Daoy (cell line): Measurements from ENCODE around the gene STXBP5. TPM values are rescaled to one million over a fixed set of nuclear protein-coding genes. Genes with fewer than 3 reads are reported as not detected.

ENCODE experiments used
- DNase-seq: peaks from one replicate; pipeline ENCODE4 v3.0.0-alpha.2; 2015; ENCODE audit warnings: low read depth
- total RNA-seq: library from RNA; depleted of rRNA; stranded (reverse); fragments of >200 nt; shearing (Covaris generic); gene quantifications from 2 replicates; pipeline ENCODE4 v1.2.3, GENCODE V29; 2014; rRNA removed

Gene STXBP5
- total RNA-seq = 22.7 and 61.3 TPM in 2 replicates

DNA sequence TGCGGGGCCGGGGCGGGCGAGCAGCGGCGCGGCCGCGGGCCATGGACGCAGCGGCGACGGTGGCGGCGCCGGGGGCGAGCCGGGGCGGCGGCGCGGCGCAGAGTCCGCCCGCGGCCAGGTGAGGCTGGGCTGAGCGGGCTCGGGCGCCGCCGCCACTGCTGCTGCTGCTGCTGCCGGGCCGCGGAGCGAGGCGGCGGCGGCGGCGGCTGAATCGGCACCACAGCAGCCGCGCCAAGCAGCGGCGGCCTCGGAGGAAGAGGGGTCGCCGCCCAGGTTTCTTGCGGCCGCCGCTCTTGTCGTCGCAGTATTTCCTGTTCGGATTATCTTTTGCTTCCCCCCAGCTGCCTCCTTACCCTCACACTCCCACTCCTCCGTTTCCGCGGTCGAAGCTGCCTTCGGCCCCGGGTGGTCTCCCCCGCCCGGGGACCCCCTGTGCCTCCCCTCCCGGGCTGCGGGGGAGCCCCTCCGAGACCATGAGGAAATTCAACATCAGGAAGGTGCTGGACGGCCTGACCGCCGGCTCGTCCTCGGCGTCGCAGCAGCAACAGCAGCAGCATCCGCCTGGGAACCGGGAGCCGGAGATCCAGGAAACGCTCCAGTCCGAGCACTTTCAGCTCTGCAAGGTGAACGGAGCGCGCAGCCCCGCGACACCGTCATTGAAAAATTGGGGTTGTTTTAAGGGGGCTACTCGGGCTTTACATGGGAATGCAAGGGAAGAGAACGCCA is at the start of gene STXBP5:
Gene STXBP5, plus strand, starts transcription at position 358 of the 726 bp plus-strand sequence. Its CDS starts 116 bp downstream, at position 474.
- peak; percentile 81 for DNase-seq

DNA sequence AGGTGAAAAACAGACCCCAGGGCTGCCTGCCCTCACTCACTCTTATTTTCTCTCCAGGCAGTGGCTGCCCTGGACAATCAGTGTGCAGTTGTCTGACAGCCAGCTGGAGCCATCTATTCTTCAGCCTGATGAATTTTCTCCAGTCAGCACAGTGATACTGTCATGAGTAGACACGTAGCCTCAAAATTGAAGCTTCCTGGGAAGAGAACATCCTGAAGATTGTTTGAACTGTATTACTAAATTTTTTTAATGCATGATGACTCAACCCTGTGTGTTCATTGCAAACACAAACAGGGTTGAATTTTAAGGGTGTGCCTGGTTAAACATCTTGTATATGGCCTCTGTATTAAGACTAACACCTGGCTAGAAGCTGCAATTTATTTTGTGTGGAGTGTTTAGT is 49.8 kb upstream of the STXBP5 start:
- peak; percentile 26 for DNase-seq

- DNase-seq = no peak
These were observed 48.0 kb upstream of the STXBP5 start for GRCh38 chr6:147156218-147156617.

DNA sequence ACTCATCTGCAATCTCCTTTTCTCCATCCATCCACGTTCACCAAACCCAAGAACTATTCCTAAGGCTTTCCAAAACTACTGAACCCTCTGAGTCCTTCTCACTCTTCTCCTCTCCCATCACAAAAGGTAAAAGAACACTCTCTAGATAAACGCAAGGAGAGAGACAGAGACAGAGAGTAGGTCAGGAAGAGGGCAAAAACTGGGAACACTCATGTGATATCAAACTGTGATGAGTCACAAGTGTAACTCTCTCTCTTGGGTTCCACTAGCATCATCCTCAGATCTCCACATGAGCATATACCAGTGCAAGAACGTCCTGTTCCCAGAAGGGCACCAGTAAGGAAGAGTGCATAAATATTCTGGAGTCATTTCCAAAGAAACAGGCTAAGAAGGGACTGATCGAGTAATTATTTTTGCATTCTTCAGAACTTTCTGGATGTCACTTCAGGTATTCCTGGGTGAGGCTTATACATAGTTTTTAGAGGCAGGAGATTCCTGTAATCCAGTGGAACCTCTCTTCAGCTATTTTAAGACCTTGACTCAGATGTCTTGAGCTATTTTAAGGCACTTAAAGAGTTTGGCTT is 47.3 kb upstream of the STXBP5 start:
- no peak for DNase-seq

DNA sequence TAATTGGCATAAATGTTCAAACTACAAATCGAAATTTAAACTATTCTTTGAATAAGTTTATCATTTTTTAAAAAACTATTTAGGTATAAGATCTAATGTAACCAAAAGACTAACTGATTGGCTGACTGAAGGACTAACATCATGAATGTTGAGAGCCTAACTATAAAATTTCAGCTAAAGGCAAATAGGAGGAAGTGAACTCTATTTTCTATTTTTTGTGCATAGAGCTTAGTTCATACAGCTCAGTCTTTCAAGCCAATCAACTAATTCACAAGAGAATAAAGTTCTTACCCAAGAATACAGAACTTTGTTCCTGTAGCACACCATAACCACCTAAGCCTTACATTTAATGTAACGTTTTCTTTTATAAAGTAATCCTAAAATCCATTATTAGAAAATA is 46.3 kb upstream of the STXBP5 start:
- no peak for DNase-seq

DNA sequence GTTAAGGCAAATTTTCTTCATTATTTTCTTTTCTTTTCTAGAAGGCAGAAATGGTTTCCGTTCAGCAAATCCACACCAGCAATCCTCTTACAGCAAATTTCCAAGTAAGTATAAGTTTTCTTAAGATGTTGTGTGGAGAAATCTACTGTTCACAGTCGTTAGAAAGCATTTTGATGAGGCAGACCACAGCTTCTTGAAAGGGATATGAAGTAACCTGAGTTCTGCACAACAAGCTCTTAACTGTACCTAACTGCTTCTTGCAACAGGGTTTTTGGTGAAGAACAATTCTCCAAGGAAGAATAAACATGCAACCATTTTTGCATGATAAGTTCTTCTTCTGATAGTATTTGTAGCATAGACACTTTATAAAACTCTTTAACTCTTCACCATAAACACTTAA is 45.3 kb upstream of the STXBP5 start:
- DNase-seq = no peak

DNA sequence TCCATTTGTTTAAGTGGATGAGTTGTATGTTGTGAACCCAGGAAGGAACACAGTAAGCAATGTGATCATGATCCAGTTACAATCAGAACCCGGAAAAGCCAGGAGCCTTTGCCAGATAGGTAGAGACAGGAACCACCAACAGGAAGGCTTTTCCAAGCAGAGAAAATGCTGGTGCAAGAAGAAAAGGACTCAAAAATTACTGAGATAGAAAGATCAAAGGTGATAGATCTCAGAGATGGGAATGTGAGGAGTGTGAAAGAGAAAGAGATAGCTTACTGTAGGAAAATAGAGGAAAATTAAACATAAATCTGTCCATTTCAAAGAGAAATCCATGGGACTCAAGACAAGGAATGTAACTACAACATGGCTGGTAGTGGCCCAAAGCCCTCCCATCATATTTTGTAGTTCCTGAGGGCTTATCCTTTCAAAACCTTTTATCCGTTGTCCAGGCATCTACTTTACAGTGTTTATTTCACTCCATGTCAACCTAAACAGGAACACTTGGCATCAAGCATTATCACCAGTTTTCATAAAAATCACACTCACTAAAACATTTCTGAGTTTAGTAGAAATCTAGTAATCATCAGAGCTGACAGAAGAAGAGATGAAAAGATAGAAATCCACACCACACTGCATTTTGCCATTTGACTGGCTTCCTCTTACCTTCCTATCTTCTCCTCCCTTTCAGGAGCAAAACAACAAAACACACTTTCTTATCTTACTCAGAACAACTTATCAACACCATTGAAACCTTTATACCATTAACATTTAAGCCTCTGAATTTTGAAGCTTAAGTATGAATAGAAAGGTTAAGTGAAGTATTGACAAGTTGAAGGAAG is 44.5 kb upstream of the STXBP5 start:
- no peak for DNase-seq

- DNase-seq = no peak
These were observed 43.6 kb upstream of the STXBP5 start for GRCh38 chr6:147160593-147160992.

GRCh38 chr6:147161253-147161973 is 42.8 kb upstream of the STXBP5 start:
- no peak for DNase-seq

GRCh38 chr6:147161974-147162495 is 42.2 kb upstream of the STXBP5 start:
- peak; percentile 76 for DNase-seq

- DNase-seq = no peak
These were observed 39.5 kb upstream of the STXBP5 start for GRCh38 chr6:147164761-147165160.

DNA sequence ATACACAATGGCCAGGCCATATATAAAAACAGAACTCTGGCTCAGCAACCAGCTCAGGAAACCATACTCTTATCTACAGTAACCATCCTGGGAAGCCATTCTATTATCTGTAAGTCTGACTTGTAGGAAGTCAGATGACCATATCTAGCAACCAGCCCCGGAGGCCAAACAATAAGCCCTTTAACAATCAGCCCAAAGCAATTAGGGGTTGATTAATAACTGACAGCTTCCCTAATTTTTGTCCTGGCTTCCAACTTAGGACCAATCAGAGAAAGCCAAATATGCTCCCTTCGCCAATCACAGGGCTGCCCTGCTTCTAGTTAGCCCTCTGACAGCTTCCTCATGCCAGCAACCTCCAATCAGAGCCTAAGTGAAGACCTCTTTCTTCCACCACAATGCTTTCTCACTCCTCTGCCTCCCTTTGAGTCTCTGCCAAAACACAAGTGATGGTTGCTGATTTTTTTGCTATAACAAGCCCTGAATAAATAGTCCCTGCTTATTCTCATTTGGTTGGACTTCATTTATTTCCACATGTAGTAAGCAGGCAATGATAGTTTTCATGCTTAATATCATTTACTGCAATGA is 37.8 kb upstream of the STXBP5 start:
- no peak for DNase-seq

DNA sequence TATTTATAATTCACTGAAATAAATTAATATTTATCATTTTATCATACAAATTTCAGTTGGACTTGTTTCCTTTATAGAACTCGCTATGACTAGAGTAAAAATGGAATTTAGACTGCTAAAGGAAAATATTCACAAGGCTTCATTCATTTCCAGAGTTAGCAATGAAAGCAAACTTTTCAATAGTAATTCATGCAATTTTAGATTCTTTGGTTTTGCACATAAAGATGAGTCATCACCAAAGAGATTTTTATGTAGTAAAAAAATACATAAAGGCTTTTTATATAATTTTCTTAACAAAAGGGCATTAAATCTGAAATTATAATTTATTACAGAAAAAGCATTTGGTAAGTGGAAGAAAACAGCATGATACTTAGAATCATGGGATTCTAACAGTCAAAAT is 37.2 kb upstream of the STXBP5 start:
- DNase-seq = no peak

GRCh38 chr6:147167576-147168461 is 36.4 kb upstream of the STXBP5 start:
- no peak for DNase-seq

- no peak for DNase-seq
These were observed 34.7 kb upstream of the STXBP5 start for GRCh38 chr6:147169529-147169928.

DNA sequence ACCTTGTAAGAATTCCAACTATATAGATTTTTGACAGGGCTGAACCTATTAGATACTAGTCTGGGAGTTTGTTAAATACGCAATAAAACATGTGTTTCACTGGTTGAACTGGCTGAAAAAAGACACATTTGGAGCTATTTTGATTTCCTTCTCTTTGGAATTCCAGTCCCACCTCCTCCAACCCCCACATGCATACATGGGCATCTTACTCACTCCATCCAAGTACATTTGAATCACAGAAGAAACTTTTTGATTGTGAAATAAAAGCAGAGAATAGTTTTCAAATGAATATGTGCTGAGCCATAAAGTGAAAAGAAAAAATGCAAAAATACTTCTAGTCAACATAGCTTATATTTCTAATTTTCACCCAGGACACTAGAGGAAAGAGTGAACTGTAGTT is 33.9 kb upstream of the STXBP5 start:
- peak; percentile 37 for DNase-seq

DNA sequence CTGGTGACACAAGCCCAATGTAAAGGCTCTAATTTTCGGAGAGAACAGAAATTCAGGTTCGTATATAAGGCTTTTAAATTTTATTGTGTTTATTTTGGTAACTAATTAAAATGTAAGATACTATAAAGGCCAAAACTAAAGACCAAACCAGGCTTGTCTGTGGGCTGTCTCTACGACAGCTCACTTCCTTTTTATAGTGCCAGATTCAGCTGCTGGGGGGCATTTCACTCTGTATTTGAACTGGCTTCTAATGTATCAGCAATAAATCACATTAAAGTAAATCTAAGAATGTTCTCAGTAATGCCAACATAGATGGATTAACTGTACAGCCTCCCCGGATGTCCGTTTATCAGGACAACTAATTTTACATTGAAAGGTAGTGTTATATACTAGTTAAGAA is 31.1 kb upstream of the STXBP5 start:
- no peak for DNase-seq

DNA sequence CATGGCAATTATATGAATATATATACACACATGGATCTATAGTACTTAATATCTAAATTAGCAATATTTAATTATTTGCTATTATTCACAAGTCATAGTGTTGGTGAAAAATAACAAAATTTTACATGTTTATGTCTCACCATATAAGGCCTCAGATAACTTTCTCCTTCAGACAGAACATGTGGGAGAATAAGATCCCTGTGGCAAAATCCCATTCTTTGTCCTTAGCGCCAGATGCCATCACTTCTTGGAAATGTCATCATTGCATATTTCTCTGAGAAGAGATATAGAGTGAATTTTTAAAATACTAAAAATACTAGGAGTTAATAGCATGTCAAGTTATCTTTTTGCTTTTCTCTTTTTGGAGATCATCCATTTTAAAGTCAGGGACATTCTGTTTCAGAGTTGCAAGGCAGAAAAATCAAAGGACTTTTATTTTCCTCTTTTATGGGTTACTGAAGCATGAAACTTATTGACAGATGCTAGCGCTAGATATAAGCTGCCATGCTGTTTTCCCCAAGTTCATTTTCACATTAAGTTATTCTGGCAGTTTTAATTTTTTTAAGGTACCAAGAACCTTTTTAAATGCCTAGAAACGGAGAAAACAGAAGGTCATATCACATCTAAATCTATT is 30.4 kb upstream of the STXBP5 start:
- DNase-seq = no peak

- DNase-seq = no peak
These were observed 27.4 kb upstream of the STXBP5 start for GRCh38 chr6:147176795-147177194.

DNA sequence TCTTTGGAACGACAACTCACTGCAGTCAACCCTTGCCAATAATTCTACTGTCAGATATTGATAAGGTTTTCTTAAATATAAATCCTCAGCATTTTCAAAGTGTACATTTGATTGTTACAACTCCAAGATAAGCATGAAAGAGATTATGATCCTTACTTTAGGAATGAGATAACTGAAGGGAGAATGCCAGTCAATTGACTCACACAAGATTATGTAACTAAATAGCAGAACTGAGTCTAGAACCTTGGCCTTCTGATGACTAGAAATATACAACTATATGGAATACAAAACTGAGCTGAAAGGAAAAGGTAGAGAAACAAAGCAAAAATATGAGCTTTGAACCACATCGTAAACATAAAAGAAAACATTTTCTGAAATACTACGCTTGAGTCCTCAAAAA is 26.9 kb upstream of the STXBP5 start:
- DNase-seq = no peak
